C4-2B (cell line): ENCODE data around the gene TMED4.

Experiments
- CTCF ChIP-seq: fragments of 450-650 bp; conservative IDR thresholded peaks from 2 replicates; pipeline ENCODE4 v1.5.1; 2017; ENCODE audit warnings: mild to moderate bottlenecking
- ZFX ChIP-seq: fragments of 450-650 bp; IDR thresholded peaks from 2 replicates; pipeline ENCODE4 v1.6.1; 2017

GRCh38 chr7:44575054-44575453 lies 7.0 kb downstream of the TMED4 start:
- TF ChIP-seq ZFX (no peak), CTCF (no peak)
